ENCODE results near the gene CCDC69.
"Not testable (repeated sequence)": the region's sequence is repeated elsewhere in the genome, so short reads cannot be mapped to it uniquely, and the experiment has no call there.

DNA sequence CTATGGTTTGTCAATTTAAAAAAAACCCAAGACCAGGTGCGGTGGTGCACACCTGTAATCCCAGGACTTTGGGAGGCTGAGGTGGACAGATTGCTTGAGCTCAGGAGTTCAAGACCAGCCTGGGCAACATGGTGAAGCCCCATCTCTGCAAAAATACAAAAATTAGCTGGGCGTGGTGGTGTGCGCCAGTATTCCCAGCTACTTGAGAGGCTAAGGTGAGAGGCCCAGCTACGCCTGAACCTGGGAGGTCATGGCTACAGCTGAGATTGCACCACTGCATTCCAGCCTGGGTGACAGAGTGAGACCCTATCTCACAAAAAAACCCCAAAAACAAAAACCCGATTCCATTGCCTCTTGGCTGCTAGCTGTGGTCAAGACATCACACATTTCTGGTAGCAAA, 31.1 kb upstream of the CCDC69 start:
- TF ChIP-seq, protein P1, sequence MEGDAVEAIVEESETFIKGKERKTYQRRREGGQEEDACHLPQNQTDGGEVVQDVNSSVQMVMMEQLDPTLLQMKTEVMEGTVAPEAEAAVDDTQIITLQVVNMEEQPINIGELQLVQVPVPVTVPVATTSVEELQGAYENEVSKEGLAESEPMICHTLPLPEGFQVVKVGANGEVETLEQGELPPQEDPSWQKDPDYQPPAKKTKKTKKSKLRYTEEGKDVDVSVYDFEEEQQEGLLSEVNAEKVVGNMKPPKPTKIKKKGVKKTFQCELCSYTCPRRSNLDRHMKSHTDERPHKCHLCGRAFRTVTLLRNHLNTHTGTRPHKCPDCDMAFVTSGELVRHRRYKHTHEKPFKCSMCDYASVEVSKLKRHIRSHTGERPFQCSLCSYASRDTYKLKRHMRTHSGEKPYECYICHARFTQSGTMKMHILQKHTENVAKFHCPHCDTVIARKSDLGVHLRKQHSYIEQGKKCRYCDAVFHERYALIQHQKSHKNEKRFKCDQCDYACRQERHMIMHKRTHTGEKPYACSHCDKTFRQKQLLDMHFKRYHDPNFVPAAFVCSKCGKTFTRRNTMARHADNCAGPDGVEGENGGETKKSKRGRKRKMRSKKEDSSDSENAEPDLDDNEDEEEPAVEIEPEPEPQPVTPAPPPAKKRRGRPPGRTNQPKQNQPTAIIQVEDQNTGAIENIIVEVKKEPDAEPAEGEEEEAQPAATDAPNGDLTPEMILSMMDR (IDR thresholded peaks at IDR 0.05), result not testable (repeated sequence)
- TF ChIP-seq POLR2A, POLR2AphosphoS5 (IDR thresholded peaks at IDR 0.05): not testable (repeated sequence)
